Measurements from ENCODE around the gene FZD7. TPM values are rescaled to one million over a fixed set of nuclear protein-coding genes. Genes with fewer than 3 reads are reported as not detected.

The FZD7 gene
- total and polyA plus RNA-seq, 9 of the 15 experiments (the other 6 are each of a cell fraction or from before 2014, with no cell fraction given) = 0.11 to 2.4 (median 0.69) TPM

- in situ Hi-C loops (cut with MboI) = no loop called here
- POLR2A ChIA-PET = no interaction called here
Measured at GRCh38 chr2:202016579-202017227, 17.0 kb upstream of the FZD7 start.

GRCh38 chr2:202017940-202018339 is 15.7 kb upstream of the FZD7 start:
- POLR2A ChIA-PET = interaction anchor here (0.6 kb wide), 1 partner anchor 157 kb away, joined by 3 read pairs; no protein-coding TSS in a partner anchor
- TF ChIP-seq, protein P1, sequence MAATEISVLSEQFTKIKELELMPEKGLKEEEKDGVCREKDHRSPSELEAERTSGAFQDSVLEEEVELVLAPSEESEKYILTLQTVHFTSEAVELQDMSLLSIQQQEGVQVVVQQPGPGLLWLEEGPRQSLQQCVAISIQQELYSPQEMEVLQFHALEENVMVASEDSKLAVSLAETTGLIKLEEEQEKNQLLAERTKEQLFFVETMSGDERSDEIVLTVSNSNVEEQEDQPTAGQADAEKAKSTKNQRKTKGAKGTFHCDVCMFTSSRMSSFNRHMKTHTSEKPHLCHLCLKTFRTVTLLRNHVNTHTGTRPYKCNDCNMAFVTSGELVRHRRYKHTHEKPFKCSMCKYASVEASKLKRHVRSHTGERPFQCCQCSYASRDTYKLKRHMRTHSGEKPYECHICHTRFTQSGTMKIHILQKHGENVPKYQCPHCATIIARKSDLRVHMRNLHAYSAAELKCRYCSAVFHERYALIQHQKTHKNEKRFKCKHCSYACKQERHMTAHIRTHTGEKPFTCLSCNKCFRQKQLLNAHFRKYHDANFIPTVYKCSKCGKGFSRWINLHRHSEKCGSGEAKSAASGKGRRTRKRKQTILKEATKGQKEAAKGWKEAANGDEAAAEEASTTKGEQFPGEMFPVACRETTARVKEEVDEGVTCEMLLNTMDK (IDR thresholded peaks at IDR 0.05; ENCODE audit: borderline replicate concordance, insufficient read depth, low read depth, low read length, poor library complexity, severe bottlenecking) = no peak
- TF ChIP-seq TCF3 (CRISPR knock-in tag; IDR thresholded peaks at IDR 0.05) (no peak), ZNF444 (CRISPR knock-in tag; IDR thresholded peaks at IDR 0.05) (no peak), YBX1 (IDR thresholded peaks at IDR 0.05) (no peak), CREM (IDR thresholded peaks at IDR 0.05; ENCODE audit: low read depth) (no peak), CBX8 (IDR thresholded peaks at IDR 0.05; ENCODE audit: borderline replicate concordance, extremely low read depth, low read depth, low read length, poor library complexity, severe bottlenecking) (no peak), C11orf30 (IDR thresholded peaks at IDR 0.05; ENCODE audit: low read depth) (no peak), ESRRA (IDR thresholded peaks at IDR 0.05; ENCODE audit: borderline replicate concordance, low read depth) (no peak), DEAF1 (CRISPR knock-in tag; IDR thresholded peaks at IDR 0.05) (no peak)
- CTCF ChIA-PET (ENCODE audit: low intra/inter-chr PET ratio) = no interaction called here
- Histone ChIP-seq H3K9me1 (ENCODE audit: control insufficient read depth, insufficient read depth, low read length) (no peaks in the 10 kb centered on the region), H3K4me2 (ENCODE audit: insufficient read depth, low read length) (no peak overlapping the region), H3K36me3 (ENCODE audit: control insufficient read depth, insufficient read depth, low read length) (no peaks in the 10 kb centered on the region), H3K79me2 (ENCODE audit: control insufficient read depth, insufficient read depth, low read length) (no peaks in the 10 kb centered on the region), H3K9ac (ENCODE audit: insufficient read depth in 1 of 2, low read depth in 2 of 2, low read length in 2 of 2) (no peak overlapping the region), H3K27me3 (ENCODE audit: control insufficient read depth in 2 of 2, insufficient read depth in 2 of 2, low read length in 2 of 2) (peaks cover 3 to 30% of the 10 kb centered on the region in 2 experiments; a peak in 3 of 5 replicates), H3K9me3 (replicated peaks; ENCODE audit: control insufficient read depth, insufficient read depth, low read depth, low read length) (no peaks in the 10 kb centered on the region), H3K27ac (ENCODE audit: extremely low read depth, low read depth, low read length) (no peak overlapping the region), H2AFZ (ENCODE audit: low read depth, low read length) (no peak overlapping the region), H4K20me1 (replicated peaks; ENCODE audit: control insufficient read depth, insufficient read depth, low read length) (no peaks in the 10 kb centered on the region; the same call in 1 of the 2 replicates), H3K4me1 (replicated peaks in 1 of 2; ENCODE audit: control insufficient read depth in 2 of 2, insufficient read depth in 2 of 2, low read length in 2 of 2) (no peaks in the 10 kb centered on the region; a peak in 2 of 5 replicates), H3K4me3 (no peak overlapping the region)
- intact Hi-C loops (cut with micrococcal nuclease) (no loop called here), in situ Hi-C loops (cut with MboI) (no loop called here)
- BruUV-seq (replicated peaks) = no TSS peak
- DNase-seq (ENCODE audit: extremely low read depth in 1 of 4, low spot score in 3 of 4) = no peak
- ATAC-seq = no peak
- FAIRE-seq = no peak

More at GRCh38 chr2:202016579-202017227, 17.0 kb upstream of the FZD7 start:
- no peaks in the 10 kb centered on the region for H3K9me3 ChIP-seq (replicated peaks; ENCODE audit: control insufficient read depth, insufficient read depth, low read depth, low read length)
- ATAC-seq = no peak
- peaks cover 0 to 27% of the 10 kb centered on the region in 2 experiments; a peak in 2 of 5 replicates for H3K27me3 ChIP-seq (ENCODE audit: control insufficient read depth in 2 of 2, insufficient read depth in 2 of 2, low read length in 2 of 2)
- no peak for TF ChIP-seq ILK (tag; IDR thresholded peaks at IDR 0.05; ENCODE audit: borderline replicate concordance, low read depth)
- H3K9ac ChIP-seq (ENCODE audit: insufficient read depth in 1 of 2, low read depth in 2 of 2, low read length in 2 of 2) = no peak overlapping the region
- H4K20me1 ChIP-seq (replicated peaks; ENCODE audit: control insufficient read depth, insufficient read depth, low read length) = no peaks in the 10 kb centered on the region; the same call in 1 of the 2 replicates
- FAIRE-seq = no peak
- no peak overlapping the region for H3K4me2 ChIP-seq (ENCODE audit: insufficient read depth, low read length)
- DNase-seq (ENCODE audit: extremely low read depth in 1 of 4, low spot score in 3 of 4) = no peak
- CTCF ChIA-PET (ENCODE audit: low intra/inter-chr PET ratio) = no interaction called here
- intact Hi-C loops (cut with micrococcal nuclease) = no loop called here
- no peak overlapping the region for H3K27ac ChIP-seq (ENCODE audit: extremely low read depth, low read depth, low read length)
- no peak overlapping the region for H2AFZ ChIP-seq (ENCODE audit: low read depth, low read length)
- no peaks in the 10 kb centered on the region; a peak in 2 of 5 replicates for H3K4me1 ChIP-seq (replicated peaks in 1 of 2; ENCODE audit: control insufficient read depth in 2 of 2, insufficient read depth in 2 of 2, low read length in 2 of 2)
- WGBS (ENCODE audit: insufficient coverage, low coverage, missing lambda C conversion rate) = 3% methylated on average over 5 of the region's 5 CpGs
- no peak overlapping the region for H3K4me3 ChIP-seq
- no peaks in the 10 kb centered on the region for H3K9me1 ChIP-seq (ENCODE audit: control insufficient read depth, insufficient read depth, low read length)
- no peaks in the 10 kb centered on the region for H3K36me3 ChIP-seq (ENCODE audit: control insufficient read depth, insufficient read depth, low read length)
- no peaks in the 10 kb centered on the region for H3K79me2 ChIP-seq (ENCODE audit: control insufficient read depth, insufficient read depth, low read length)
- no TSS peak for BruUV-seq (replicated peaks)

Data from K562 (cell line).